Kidney (tissue), 14 donors: ENCODE results near the gene SNTG2. TPM values are rescaled to one million over a fixed set of nuclear protein-coding genes. Genes with fewer than 3 reads are reported as not detected.

Source experiments
- DNase-seq, 5 donors: peaks; one replicate each; pipeline ENCODE4 v3.0.0-alpha.2; 2013 to 2020
- FAIRE-seq: peaks from 2 replicates; lab custom pipeline; 2012; peaks lifted over from hg19 to GRCh38; lab: Jason Lieb, UNC
- H3K27ac ChIP-seq, 2 donors: one replicate each; pipeline ENCODE4 v1.7.0; 2013; ENCODE audit warnings: low read depth in 2 of 2, low read length in 2 of 2, inconsistent platforms in 1 of 2
- H3K27me3 ChIP-seq: one replicate; pipeline ENCODE4 v1.7.1; 2013; ENCODE audit warnings: low read length, inconsistent platforms; ENCODE audit not compliant: control insufficient read depth, insufficient read depth
- H3K36me3 ChIP-seq, 3 donors: one replicate each; pipeline versions ENCODE4 v1.7.0 to v1.7.1; 2013; ENCODE audit warnings: low read length in 3 of 3, control low read depth in 1 of 3, inconsistent platforms in 1 of 3; ENCODE audit not compliant: insufficient read depth in 3 of 3, control insufficient read depth in 2 of 3
- H3K4me1 ChIP-seq, 3 donors: one replicate each; pipeline versions ENCODE4 v1.7.0 to v1.7.1; 2013; ENCODE audit warnings: low read length in 3 of 3, inconsistent platforms in 1 of 3, low read depth in 1 of 3; ENCODE audit not compliant: control insufficient read depth in 2 of 3, insufficient read depth in 2 of 3
- H3K4me3 ChIP-seq, 3 donors: one replicate each; pipeline versions ENCODE4 v1.7.0 to v1.8.1; 2013; ENCODE audit warnings: low read length in 3 of 3, control low read depth in 1 of 3, inconsistent platforms in 1 of 3
- H3K9ac ChIP-seq, 3 donors: one replicate each; pipeline versions ENCODE4 v1.7.0 to v1.7.1; 2013; ENCODE audit warnings: low read length in 3 of 3, control low read depth in 1 of 3, inconsistent platforms in 1 of 3
- H3K9me3 ChIP-seq, 3 donors: one replicate each; pipeline versions ENCODE4 v1.7.0 to v1.7.1; 2013; ENCODE audit warnings: low read length in 3 of 3, control low read depth in 1 of 3, inconsistent platforms in 1 of 3; ENCODE audit not compliant: control insufficient read depth in 2 of 3, insufficient read depth in 1 of 3
- CTCF ChIP-seq: IDR thresholded peaks from 3 replicates; pipeline ENCODE4 v1.5.1; 2012; ENCODE audit warnings: mild to moderate bottlenecking, moderate library complexity, borderline replicate concordance; ENCODE audit not compliant: insufficient read depth; ENCODE audit errors: extremely low read depth
- intact Hi-C: fragments of 100-400 bp; cut with DNase I; formaldehyde crosslinking; loops from one replicate; pipeline ENCODE4 v1.11.1; 2022
- polyA plus RNA-seq: library from polyadenylated mRNA; stranded (reverse); fragments of 350-450 nt; fragmentation: Illumina TruSeq; extraction: RNeasy Lipid Tissue Mini Kit (QIAGEN cat#74804); gene quantifications from one replicate; pipeline ENCODE4 v1.2.3, GENCODE V29; 2014; ENCODE audit warnings: low read depth, low replicate concordance; ENCODE audit not compliant: insufficient read depth
- total RNA-seq: library from RNA; stranded (reverse); fragmentation: NEBNext Ultra II Directional; extraction: Animal tissue kit (Norgen Biotek cat#: 25700); gene quantifications from one replicate; pipeline ENCODE4 v1.2.1, GENCODE V29; 2021
- donor health status: control.
- donor health status: control.
- donor health status: control.
- donor health status: control.
- donor health status: control.
- donor health status: DM: yes; HTN: yes; CAD: no.
- donor health status: Normal renal cell carcinoma (clear cell type).

SNTG2 gene
- total and polyA plus RNA-seq, 2 donors from 2014 or later, result 2.2 TPM; not detected in 1

- H3K9ac ChIP-seq, result no peak overlapping the region
- DNase-seq, result no peak
Measured at GRCh38 chr2:1286929-1287328, 336.3 kb downstream of the SNTG2 start.

DNA sequence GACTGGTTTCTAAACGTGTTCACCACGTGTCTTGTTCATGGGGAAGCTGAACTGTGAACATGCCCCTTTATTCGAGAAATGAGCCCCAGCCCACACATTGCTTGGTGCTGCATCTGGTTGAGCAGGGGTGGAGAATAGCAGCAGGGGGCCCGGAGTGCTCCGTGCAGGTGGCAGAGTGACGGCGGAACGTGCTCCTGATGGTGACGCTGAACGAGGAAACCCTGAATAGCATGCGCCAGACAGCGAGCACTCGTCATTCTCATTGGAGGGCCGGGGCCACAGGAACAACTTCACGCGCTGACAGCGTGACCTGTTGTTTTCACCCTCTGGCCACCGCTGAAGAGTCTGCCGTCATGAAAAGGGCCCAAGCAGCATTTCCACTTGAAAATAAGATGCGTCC is 336.8 kb downstream of the SNTG2 start:
- no peak overlapping the region for H3K9ac ChIP-seq
- H3K4me1 ChIP-seq, result no peaks in the 10 kb centered on the region
- H3K27me3 ChIP-seq, result no peaks in the 10 kb centered on the region
- TF ChIP-seq CTCF, result no peak
- FAIRE-seq, result no peak
- H3K4me3 ChIP-seq, result no peak overlapping the region
- no peak overlapping the region for H3K27ac ChIP-seq
- no peak for DNase-seq
- H3K9me3 ChIP-seq, result peaks cover 0 to 2% (median 0%) of the 10 kb centered on the region in 3 donors
- intact Hi-C loops, result no loop called here
- H3K36me3 ChIP-seq, result no peaks in the 10 kb centered on the region

More at GRCh38 chr2:1286929-1287328, 336.3 kb downstream of the SNTG2 start:
- FAIRE-seq, result no peak
- TF ChIP-seq CTCF, result no peak
- no peak overlapping the region for H3K4me3 ChIP-seq
- no peak overlapping the region for H3K27ac ChIP-seq
- H3K4me1 ChIP-seq, result no peaks in the 10 kb centered on the region
- H3K36me3 ChIP-seq, result no peaks in the 10 kb centered on the region
- H3K27me3 ChIP-seq, result no peaks in the 10 kb centered on the region
- peaks cover 0 to 2% (median 0%) of the 10 kb centered on the region in 3 donors for H3K9me3 ChIP-seq
- intact Hi-C loops, result no loop called here

- Histone ChIP-seq H3K9ac (no peak overlapping the region), H3K36me3 (no peaks in the 10 kb centered on the region), H3K27ac (no peak overlapping the region), H3K27me3 (no peaks in the 10 kb centered on the region), H3K4me3 (no peak overlapping the region), H3K4me1 (no peaks in the 10 kb centered on the region), H3K9me3 (peaks cover 0 to 4% (median 0%) of the 10 kb centered on the region in 3 donors)
- FAIRE-seq (no peak), DNase-seq (no peak)
- intact Hi-C loops, result no loop called here
- TF ChIP-seq CTCF, result no peak
Measured at GRCh38 chr2:1294900-1295299, 344.3 kb downstream of the SNTG2 start.

- H3K9me3 ChIP-seq, result peaks cover 0 to 4% (median 0%) of the 10 kb centered on the region in 3 donors
- no peak overlapping the region for H3K9ac ChIP-seq
- no peaks in the 10 kb centered on the region for H3K36me3 ChIP-seq
- DNase-seq (no peak), FAIRE-seq (no peak)
- intact Hi-C loops, result no loop called here
- H3K4me1 ChIP-seq, result no peaks in the 10 kb centered on the region
- TF ChIP-seq CTCF, result no peak
- H3K4me3 ChIP-seq, result no peak overlapping the region
- no peak overlapping the region for H3K27ac ChIP-seq
- H3K27me3 ChIP-seq, result no peaks in the 10 kb centered on the region
Measured at GRCh38 chr2:1295740-1296139, 345.1 kb downstream of the SNTG2 start.
